ENCODE results near the gene ILKAP. TPM values are rescaled to one million over a fixed set of nuclear protein-coding genes. Genes with fewer than 3 reads are reported as not detected.

ILKAP gene
- polyA plus RNA-seq, 2 of the 4 experiments (the other 2 are of a cell fraction) = 36.3 to 41.4 TPM

DNA sequence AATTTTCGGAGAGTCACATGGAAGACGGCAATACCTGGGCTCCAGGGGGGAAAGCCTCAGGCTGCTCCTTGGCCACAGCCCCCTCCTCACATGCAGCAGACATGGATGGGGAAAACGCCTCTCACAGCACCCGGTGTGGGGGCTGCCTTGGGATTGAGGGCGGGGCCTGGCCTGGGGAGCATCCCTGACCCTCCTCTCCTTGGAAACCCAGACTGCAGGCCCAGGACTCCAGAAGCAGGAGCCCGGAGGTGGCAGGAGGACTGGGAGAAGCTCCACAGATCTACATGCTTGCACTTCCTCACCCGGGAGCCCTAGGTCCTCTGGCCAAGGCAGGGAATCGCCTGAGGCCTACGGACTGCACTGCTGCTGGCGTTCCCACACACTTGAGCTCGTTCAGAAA, 48.5 kb upstream of the ILKAP start:
- TF ChIP-seq POLR2AphosphoS2 (conservative IDR thresholded peaks at IDR 0.05; ENCODE audit: low read length) (no peak), ZNF302 (CRISPR knock-in tag; IDR thresholded peaks at IDR 0.05) (no peak), NFE2L2 (conservative IDR thresholded peaks at IDR 0.05; ENCODE audit: low read length) (no peak), CHD2 (IDR thresholded peaks at IDR 0.05; ENCODE audit: low read length, partially characterized antibody) (no peak), CHD4 (IDR thresholded peaks at IDR 0.05; ENCODE audit: borderline replicate concordance) (no peak), FOXS1 (CRISPR knock-in tag; IDR thresholded peaks at IDR 0.05) (no peak), RARB (CRISPR knock-in tag; IDR thresholded peaks at IDR 0.05) (no peak), KDM5A (IDR thresholded peaks at IDR 0.05) (no peak)
- POLR2A ChIA-PET = no interaction called here

GRCh38 chr2:238251331-238251730, 47.8 kb upstream of the ILKAP start:
- CTCF ChIA-PET = interaction anchor here (1.1 to 1.7 kb wide), 2 partner anchors 8 to 12 kb away, joined by 5 to 8 read pairs; no protein-coding TSS in a partner anchor
- no peak for DNase-seq (ENCODE audit: low read depth in 1 of 2, low spot score in 1 of 2)
- FAIRE-seq = no peak

More for the DNA sequence above, 48.5 kb upstream of the ILKAP start:
- H3K4me2 ChIP-seq = no peak overlapping the region
- 96% methylated on average over 9 of the region's 11 CpGs for WGBS (ENCODE audit: missing lambda C conversion rate)
- H3K9me3 ChIP-seq = no peaks in the 10 kb centered on the region
- CTCF ChIA-PET = interaction anchor here (0.5 to 14.1 kb wide), 3 partner anchors 14 to 536 kb away, joined by 3 to 351 read pairs (median 58); partner anchors contain the start of gene PER2
- ATAC-seq = no peak; a peak in 1 of 6 replicates
- DNase-seq (ENCODE audit: low read depth in 1 of 2, low spot score in 1 of 2) = no peak
- peaks cover 3% of the 10 kb centered on the region; the same call in 1 of the 3 replicates for H3K4me1 ChIP-seq
- H3K27ac ChIP-seq = no peak overlapping the region
- H3K4me3 ChIP-seq = no peak overlapping the region
- FAIRE-seq = no peak

DNA sequence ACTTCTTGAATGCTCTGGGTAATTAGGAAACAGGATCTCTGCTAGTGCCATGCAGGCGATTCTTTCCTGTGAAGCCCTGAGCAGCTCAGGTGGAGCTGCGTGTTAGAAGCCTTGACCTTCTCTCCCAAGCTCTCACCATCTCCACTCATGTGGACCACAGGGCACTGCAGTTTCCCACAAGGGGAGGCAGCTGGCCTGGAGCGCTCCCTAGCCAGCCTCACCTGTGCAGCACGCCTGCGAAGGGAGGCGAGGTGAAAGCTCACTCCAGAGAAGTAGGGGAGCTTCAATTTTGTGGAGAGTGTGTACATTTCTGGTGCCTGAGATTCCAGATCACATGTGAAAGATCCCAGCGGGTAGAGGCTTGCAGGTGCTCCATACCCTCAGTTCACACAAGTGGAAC, 47.4 kb upstream of the ILKAP start:
- ChIA-PET CTCF (interaction anchor here (1.1 to 1.7 kb wide), 2 partner anchors 8 to 13 kb away, joined by 5 to 8 read pairs; no protein-coding TSS in a partner anchor), POLR2A (no interaction called here)
- no peak for TF ChIP-seq HOXB5 (CRISPR knock-in tag; IDR thresholded peaks at IDR 0.05)
- no peak for TF ChIP-seq SMC3 (IDR thresholded peaks at IDR 0.05)
- no peak for TF ChIP-seq CHD4 (IDR thresholded peaks at IDR 0.05; ENCODE audit: borderline replicate concordance)
- TF ChIP-seq CHD2 (IDR thresholded peaks at IDR 0.05; ENCODE audit: low read length, partially characterized antibody) = no peak
- Histone ChIP-seq H3K4me3 (no peak overlapping the region), H3K27ac (no peak overlapping the region), H3K4me1 (no peaks in the 10 kb centered on the region), H3K4me2 (no peak overlapping the region), H3K9me3 (no peaks in the 10 kb centered on the region)
- 96% methylated on average over 7 of the region's 7 CpGs for WGBS (ENCODE audit: missing lambda C conversion rate)
- DNase-seq (ENCODE audit: low read depth in 1 of 2, low spot score in 1 of 2) (no peak), FAIRE-seq (no peak), ATAC-seq (no peak)

More at GRCh38 chr2:238251331-238251730, 47.8 kb upstream of the ILKAP start:
- Histone ChIP-seq H3K4me2 (no peak overlapping the region), H3K4me3 (no peak overlapping the region), H3K4me1 (no peaks in the 10 kb centered on the region), H3K27ac (no peak overlapping the region), H3K9me3 (no peaks in the 10 kb centered on the region)
- no peak; a peak in 1 of 6 replicates for ATAC-seq
- POLR2A ChIA-PET = no interaction called here
- 93% methylated on average over 3 of the region's 12 CpGs for WGBS (ENCODE audit: missing lambda C conversion rate)
- TF ChIP-seq, protein P1, sequence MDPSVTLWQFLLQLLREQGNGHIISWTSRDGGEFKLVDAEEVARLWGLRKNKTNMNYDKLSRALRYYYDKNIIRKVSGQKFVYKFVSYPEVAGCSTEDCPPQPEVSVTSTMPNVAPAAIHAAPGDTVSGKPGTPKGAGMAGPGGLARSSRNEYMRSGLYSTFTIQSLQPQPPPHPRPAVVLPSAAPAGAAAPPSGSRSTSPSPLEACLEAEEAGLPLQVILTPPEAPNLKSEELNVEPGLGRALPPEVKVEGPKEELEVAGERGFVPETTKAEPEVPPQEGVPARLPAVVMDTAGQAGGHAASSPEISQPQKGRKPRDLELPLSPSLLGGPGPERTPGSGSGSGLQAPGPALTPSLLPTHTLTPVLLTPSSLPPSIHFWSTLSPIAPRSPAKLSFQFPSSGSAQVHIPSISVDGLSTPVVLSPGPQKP (IDR thresholded peaks at IDR 0.05; ENCODE audit: low read depth, low read length) = no peak
- TF ChIP-seq HOXA7 (CRISPR knock-in tag; IDR thresholded peaks at IDR 0.05) (no peak), MAZ (IDR thresholded peaks at IDR 0.05; ENCODE audit: borderline replicate concordance, low read depth, low read length) (no peak), POLR2AphosphoS2 (conservative IDR thresholded peaks at IDR 0.05; ENCODE audit: low read length) (no peak), MAFK (IDR thresholded peaks at IDR 0.05; ENCODE audit: partially characterized antibody) (no peak), RNF2 (IDR thresholded peaks at IDR 0.05; ENCODE audit: borderline replicate concordance, low read depth) (no peak), HEYL (CRISPR knock-in tag; IDR thresholded peaks at IDR 0.05) (no peak), ZSCAN20 (CRISPR knock-in tag; IDR thresholded peaks at IDR 0.05) (no peak), EHMT2 (IDR thresholded peaks at IDR 0.05; ENCODE audit: low read depth) (no peak), HOXB5 (CRISPR knock-in tag; IDR thresholded peaks at IDR 0.05) (no peak), RAD21 (conservative IDR thresholded peaks at IDR 0.05 in 1 of 2, IDR thresholded peaks at IDR 0.05 in 1 of 2) (no peak), BHLHE40 (IDR thresholded peaks at IDR 0.05; ENCODE audit: low read depth, low read length) (no peak), NR3C1 (IDR thresholded peaks at IDR 0.05) (no peak), BCL3 (IDR thresholded peaks at IDR 0.05) (no peak), TFCP2L1 (CRISPR knock-in tag; IDR thresholded peaks at IDR 0.05) (no peak), RFX5 (IDR thresholded peaks at IDR 0.05) (no peak), CEBPB (IDR thresholded peaks at IDR 0.05) (no peak), FOSB (CRISPR knock-in tag; IDR thresholded peaks at IDR 0.05) (no peak), TP53 (CRISPR knock-in tag; IDR thresholded peaks at IDR 0.05) (no peak)
- TF ChIP-seq, protein P2, sequence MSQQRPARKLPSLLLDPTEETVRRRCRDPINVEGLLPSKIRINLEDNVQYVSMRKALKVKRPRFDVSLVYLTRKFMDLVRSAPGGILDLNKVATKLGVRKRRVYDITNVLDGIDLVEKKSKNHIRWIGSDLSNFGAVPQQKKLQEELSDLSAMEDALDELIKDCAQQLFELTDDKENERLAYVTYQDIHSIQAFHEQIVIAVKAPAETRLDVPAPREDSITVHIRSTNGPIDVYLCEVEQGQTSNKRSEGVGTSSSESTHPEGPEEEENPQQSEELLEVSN (IDR thresholded peaks at IDR 0.05; ENCODE audit: borderline replicate concordance, low read depth) = no peak
